Epithelial cell of proximal tubule (primary cell): ENCODE measurements around the gene MAP3K19. TPM values are rescaled to one million over a fixed set of nuclear protein-coding genes. Genes with fewer than 3 reads are reported as not detected.

Experiments
- DNase-seq: peaks from one replicate; pipeline ENCODE4 v3.0.0-alpha.2; 2011; ENCODE audit warnings: low read depth
- H3K4me3 ChIP-seq: 2 replicates; pipeline ENCODE4 v1.5.1; 2011; ENCODE audit warnings: low read depth, mild to moderate bottlenecking, low read length
- CTCF ChIP-seq: conservative IDR thresholded peaks from 2 replicates; pipeline ENCODE4 v1.5.1; 2012; ENCODE audit warnings: low read depth, mild to moderate bottlenecking, low read length
- total RNA-seq: library from RNA; depleted of rRNA; stranded (reverse); fragments of >200 nt; gene quantifications from 2 replicates; pipeline ENCODE4 v1.2.3, GENCODE V29; 2015

The MAP3K19 gene
- total RNA-seq, 1 donor from 2014 or later, result not detected

GRCh38 chr2:134934150-134934549, 113.1 kb downstream of the MAP3K19 start:
- TF ChIP-seq CTCF, result no peak
- H3K4me3 ChIP-seq, result peak overlapping the region; percentile 1
- DNase-seq, result no peak

GRCh38 chr2:134933732-134934131, 113.5 kb downstream of the MAP3K19 start:
- no peak for DNase-seq
- TF ChIP-seq CTCF, result no peak
- no peak overlapping the region for H3K4me3 ChIP-seq

- H3K4me3 ChIP-seq, result peak overlapping the region; percentile 28
- DNase-seq, result peak; percentile 59
- no peak for TF ChIP-seq CTCF
These were observed 114.3 kb downstream of the MAP3K19 start for GRCh38 chr2:134932864-134933526.

- DNase-seq, result no peak
- no peak for TF ChIP-seq CTCF
- H3K4me3 ChIP-seq, result no peak overlapping the region
These were observed 120.1 kb downstream of the MAP3K19 start for GRCh38 chr2:134927195-134927594.

GRCh38 chr2:134926231-134926931, 120.9 kb downstream of the MAP3K19 start:
- no peak for TF ChIP-seq CTCF
- no peak overlapping the region for H3K4me3 ChIP-seq
- no peak for DNase-seq

GRCh38 chr2:134924912-134925311, 122.3 kb downstream of the MAP3K19 start:
- TF ChIP-seq CTCF, result no peak
- DNase-seq, result no peak
- no peak overlapping the region for H3K4me3 ChIP-seq
